ENCODE measurements around the gene MTERF4.

MTERF4 gene

GRCh38 chr2:241102239-241102803 lies at the start of gene MTERF4:
MTERF4 (minus strand) TSS chr2:241102287; CDS start chr2:241102273, 14 bp downstream.
- peak; percentile 93 for DNase-seq

- no peak for DNase-seq
Observed at GRCh38 chr2:241150660-241151530, 48.8 kb upstream of the MTERF4 start.

- DNase-seq: peak; percentile 96
Observed at GRCh38 chr2:241149925-241150659, 48.0 kb upstream of the MTERF4 start, which contains the start of gene PPP1R7. PPP1R7 (plus strand) TSS chr2:241150467; CDS start chr2:241150496, 29 bp downstream.

- DNase-seq: no peak
Observed at GRCh38 chr2:241149675-241149924, 47.5 kb upstream of the MTERF4 start.

GRCh38 chr2:241148891-241149674 lies 47.0 kb upstream of the MTERF4 start, which contains the start of gene PASK:
PASK (minus strand) TSS chr2:241149472; CDS start chr2:241143032, 6,440 bp downstream.
- DNase-seq: peak; percentile 89

GRCh38 chr2:241148239-241148638 lies 46.2 kb upstream of the MTERF4 start:
- no peak for DNase-seq

- DNase-seq: no peak
Observed at GRCh38 chr2:241147336-241147735, 45.2 kb upstream of the MTERF4 start.

GRCh38 chr2:241146286-241146685 lies 44.2 kb upstream of the MTERF4 start:
- no peak for DNase-seq

GRCh38 chr2:241142593-241142992 lies 40.5 kb upstream of the MTERF4 start:
- DNase-seq: peak; percentile 19

GRCh38 chr2:241142063-241142462 lies 40.0 kb upstream of the MTERF4 start:
- DNase-seq: no peak

- peak; percentile 19 for DNase-seq
Observed at GRCh38 chr2:241141214-241141770, 39.2 kb upstream of the MTERF4 start.

- DNase-seq: peak; percentile 4
Observed at GRCh38 chr2:241140445-241140840, 38.4 kb upstream of the MTERF4 start.

- DNase-seq: peak; percentile 26
Observed at GRCh38 chr2:241139531-241140444, 37.7 kb upstream of the MTERF4 start.

GRCh38 chr2:241138471-241138870 lies 36.4 kb upstream of the MTERF4 start:
- peak; percentile 1 for DNase-seq

GRCh38 chr2:241137276-241138190 lies 35.4 kb upstream of the MTERF4 start:
- DNase-seq: peak; percentile 11

GRCh38 chr2:241136661-241137260 lies 34.7 kb upstream of the MTERF4 start:
- DNase-seq: peak; percentile 15

GRCh38 chr2:241136191-241136590 lies 34.1 kb upstream of the MTERF4 start:
- DNase-seq: peak; percentile 37

GRCh38 chr2:241135737-241136136 lies 33.6 kb upstream of the MTERF4 start:
- peak; percentile 36 for DNase-seq

- DNase-seq: peak; percentile 29
Observed at GRCh38 chr2:241134711-241135110, 32.6 kb upstream of the MTERF4 start.

- no peak for DNase-seq
Observed at GRCh38 chr2:241133436-241133820, 31.3 kb upstream of the MTERF4 start.
